Pancreas (tissue), 10 donors: ENCODE results near the gene SDHAF1. TPM values are rescaled to one million over a fixed set of nuclear protein-coding genes. Genes with fewer than 3 reads are reported as not detected.

Source experiments
- ATAC-seq, 4 donors: fragments of 200-7000 bp; cut with Tn5 transposase; one replicate each; pipeline versions ENCODE4 v1.8.0 to v1.9.1; 2020; ENCODE audit warnings: mild to moderate bottlenecking in 4 of 4, moderate library complexity in 4 of 4
- DNase-seq, 6 donors: peaks; one replicate each; pipeline ENCODE4 v3.0.0-alpha.2; 2020
- FAIRE-seq: peaks from 2 replicates; lab custom pipeline; 2012; peaks lifted over from hg19 to GRCh38; lab: Jason Lieb, UNC
- H3K27ac ChIP-seq, 4 donors: fragments of 200-600 bp; sonication (generic); 1 replicate in 3 of 4; 2 replicates in 1 of 4; pipeline versions ENCODE4 v1.5.0 to v1.8.0; 2020
- H3K27me3 ChIP-seq, 4 donors: fragments of 200-600 bp; one replicate each; pipeline ENCODE4 v1.8.0; 2021
- H3K36me3 ChIP-seq, 3 donors: fragments of 200-600 bp; sonication (generic) in 1 of 3; one replicate each; pipeline versions ENCODE4 v1.5.0 to v1.8.0; 2020 to 2021
- H3K4me1 ChIP-seq, 3 donors: fragments of 200-600 bp; one replicate each; pipeline ENCODE4 v1.8.0; 2021
- H3K4me3 ChIP-seq, 4 donors: fragments of 200-600 bp; sonication (generic) in 2 of 4; one replicate each; pipeline versions ENCODE4 v1.5.0 to v1.8.0; 2020 to 2021
- H3K9me3 ChIP-seq, 4 donors: fragments of 200-600 bp; one replicate each; pipeline ENCODE4 v1.8.0; 2021
- WGBS, 2 donors: extraction: QIAGEN DNeasy Blood & Tissue Kit; methylation state at CpG; one replicate each; pipeline ENCODE4 v1.1.7; 2013; 5-methylcytosine and 5-hydroxymethylcytosine counted together
- intact Hi-C, 3 donors: fragments of 100-400 bp; cut with DNase I; formaldehyde crosslinking; loops; one replicate each; pipeline versions ENCODE4 v1.11.1 to v1.14.2; 2022
- polyA plus RNA-seq, 2 donors: library from polyadenylated mRNA; stranded (reverse); fragments of 200-250 nt; gene quantifications; one replicate each; pipeline ENCODE4 v1.2.3, GENCODE V29; 2013
- total RNA-seq, 6 donors: library from RNA; stranded (reverse); fragmentation: NEBNext Ultra II Directional in 4 of 6; extraction: Animal tissue kit (Norgen Biotek cat#: 25700) in 4 of 6; gene quantifications; one replicate each; pipeline versions ENCODE4 v1.2.1 to v1.2.4, GENCODE V29; 2021 to 2023
- TF ChIP-seq, protein P1 (sequence below), 4 donors: fragments of 200-600 bp; sonication (generic) in 3 of 4; IDR thresholded peaks; one replicate each; pipeline versions ENCODE4 v1.5.0 to v1.8.0; 2021; ENCODE audit warnings: antibody characterized with exemption in 4 of 4
- donor health status: healthy with polysubstance abuse.
- donor health status: DM: no; HTN: no; CAD: no; lungs with moderate emphysema.
- donor health status: DM: no; HTN: no; CAD: no.
- donor health status: control.
- donor health status: control.
- donor health status: Bipolar disorder and iron deficiency.
- donor health status: DM: yes; HTN: yes; CAD: no.
- donor health status: DM: no; HTN: no; CAD: no.
- donor health status: DM: no; HTN: no; CAD: no.
- donor health status: DM: yes; HTN: yes; CAD: no.

SDHAF1 gene
- total and polyA plus RNA-seq, 8 donors: 8.7 to 21.0 (median 11.7) TPM

DNA sequence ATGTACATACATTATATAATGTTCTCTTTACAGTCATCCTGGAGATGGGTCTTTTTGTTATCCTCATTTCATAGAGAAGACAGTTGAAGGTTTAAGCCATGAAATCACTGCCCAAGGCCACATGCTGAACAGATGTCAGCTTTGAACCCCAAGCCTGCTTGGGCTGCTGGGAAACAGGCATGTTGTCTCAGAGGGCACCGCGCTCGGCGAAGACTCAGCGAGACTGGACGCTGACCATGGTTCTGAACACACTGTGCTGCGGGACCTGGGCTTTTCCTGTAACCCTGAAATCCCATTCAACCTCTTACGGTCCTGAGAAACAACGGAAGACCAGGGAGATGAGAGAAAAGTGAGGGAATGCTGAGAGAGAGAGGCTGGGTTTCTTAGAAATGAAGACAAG is 31.5 kb upstream of the SDHAF1 start:
- DNase-seq (peak in 3 of 6 donors; percentile 42 to 70 (median 67)), ATAC-seq (peak in 3 of 4 donors; percentile 64 to 90 (median 81)), FAIRE-seq (no peak)
- Histone ChIP-seq H3K27ac (no peak overlapping the region), H3K36me3 (no peaks in the 10 kb centered on the region), H3K27me3 (peaks cover 0 to 22% (median 4%) of the 10 kb centered on the region in 4 donors), H3K4me3 (no peak overlapping the region), H3K4me1 (peaks cover 0 to 7% (median 0%) of the 10 kb centered on the region in 3 donors), H3K9me3 (no peaks in the 10 kb centered on the region)
- 4 to 8% methylated on average over 9 of the region's 9 CpGs for WGBS, 2 donors
- intact Hi-C loops: no loop called here
- TF ChIP-seq, protein P1, sequence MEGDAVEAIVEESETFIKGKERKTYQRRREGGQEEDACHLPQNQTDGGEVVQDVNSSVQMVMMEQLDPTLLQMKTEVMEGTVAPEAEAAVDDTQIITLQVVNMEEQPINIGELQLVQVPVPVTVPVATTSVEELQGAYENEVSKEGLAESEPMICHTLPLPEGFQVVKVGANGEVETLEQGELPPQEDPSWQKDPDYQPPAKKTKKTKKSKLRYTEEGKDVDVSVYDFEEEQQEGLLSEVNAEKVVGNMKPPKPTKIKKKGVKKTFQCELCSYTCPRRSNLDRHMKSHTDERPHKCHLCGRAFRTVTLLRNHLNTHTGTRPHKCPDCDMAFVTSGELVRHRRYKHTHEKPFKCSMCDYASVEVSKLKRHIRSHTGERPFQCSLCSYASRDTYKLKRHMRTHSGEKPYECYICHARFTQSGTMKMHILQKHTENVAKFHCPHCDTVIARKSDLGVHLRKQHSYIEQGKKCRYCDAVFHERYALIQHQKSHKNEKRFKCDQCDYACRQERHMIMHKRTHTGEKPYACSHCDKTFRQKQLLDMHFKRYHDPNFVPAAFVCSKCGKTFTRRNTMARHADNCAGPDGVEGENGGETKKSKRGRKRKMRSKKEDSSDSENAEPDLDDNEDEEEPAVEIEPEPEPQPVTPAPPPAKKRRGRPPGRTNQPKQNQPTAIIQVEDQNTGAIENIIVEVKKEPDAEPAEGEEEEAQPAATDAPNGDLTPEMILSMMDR (IDR thresholded peaks at IDR 0.05): no peak

DNA sequence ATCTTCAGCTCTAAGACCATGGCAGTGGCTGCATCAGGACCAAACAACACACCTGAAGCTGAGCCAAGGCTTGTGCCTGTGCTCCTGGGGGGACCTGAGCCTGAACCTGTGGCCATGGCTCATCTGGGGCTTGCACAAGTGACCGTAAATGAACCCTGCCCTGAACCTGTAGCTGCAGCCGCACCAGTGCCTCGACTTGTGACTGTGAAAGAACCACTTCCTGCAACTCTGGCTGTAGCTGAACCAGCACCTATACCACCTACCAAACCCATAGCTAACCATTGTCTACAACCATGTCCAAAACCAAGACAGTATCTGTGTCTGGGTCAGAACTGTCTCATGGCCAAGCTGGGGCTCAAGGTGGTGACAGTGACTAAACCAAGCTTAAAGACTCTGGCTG is 28.2 kb upstream of the SDHAF1 start:
- H3K9me3 ChIP-seq: no peaks in the 10 kb centered on the region
- intact Hi-C loops: no loop called here
- no peaks in the 10 kb centered on the region for H3K36me3 ChIP-seq
- H3K27ac ChIP-seq: no peak overlapping the region
- no peak overlapping the region for H3K4me3 ChIP-seq
- TF ChIP-seq, protein P1 (IDR thresholded peaks at IDR 0.05): no peak
- 67% methylated on average over 3 of the region's 3 CpGs for WGBS, 2 donors
- H3K27me3 ChIP-seq: no peaks in the 10 kb centered on the region
- no peak for FAIRE-seq
- DNase-seq: no peak
- H3K4me1 ChIP-seq: no peaks in the 10 kb centered on the region
- no peak for ATAC-seq

DNA sequence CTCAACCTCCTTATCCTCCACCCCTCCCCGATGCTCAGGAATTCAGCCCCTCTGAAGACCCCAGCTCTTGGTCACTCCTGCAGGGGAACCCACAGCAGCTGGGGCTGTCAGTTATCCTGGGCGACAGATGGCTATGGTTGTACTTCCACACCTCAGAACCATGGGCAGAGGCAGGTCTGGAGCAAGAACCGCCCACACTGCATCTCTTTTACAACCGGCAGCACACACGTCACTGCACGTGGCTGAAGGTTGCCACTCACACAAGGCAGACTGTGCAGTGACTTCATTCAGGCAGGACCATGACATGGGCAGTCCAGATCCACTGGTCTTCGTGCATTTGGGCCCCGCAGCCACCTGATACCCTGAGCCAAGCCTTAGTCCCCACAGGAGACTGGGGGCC is 21.5 kb upstream of the SDHAF1 start:
- Histone ChIP-seq H3K4me1 (no peaks in the 10 kb centered on the region), H3K9me3 (no peaks in the 10 kb centered on the region), H3K4me3 (no peak overlapping the region), H3K27me3 (no peaks in the 10 kb centered on the region), H3K36me3 (no peaks in the 10 kb centered on the region), H3K27ac (no peak overlapping the region)
- DNase-seq (no peak), ATAC-seq (no peak), FAIRE-seq (no peak)
- 38 to 44% methylated on average over 8 of the region's 8 CpGs for WGBS, 2 donors
- TF ChIP-seq, protein P1 (IDR thresholded peaks at IDR 0.05): no peak
- intact Hi-C loops: no loop called here

DNA sequence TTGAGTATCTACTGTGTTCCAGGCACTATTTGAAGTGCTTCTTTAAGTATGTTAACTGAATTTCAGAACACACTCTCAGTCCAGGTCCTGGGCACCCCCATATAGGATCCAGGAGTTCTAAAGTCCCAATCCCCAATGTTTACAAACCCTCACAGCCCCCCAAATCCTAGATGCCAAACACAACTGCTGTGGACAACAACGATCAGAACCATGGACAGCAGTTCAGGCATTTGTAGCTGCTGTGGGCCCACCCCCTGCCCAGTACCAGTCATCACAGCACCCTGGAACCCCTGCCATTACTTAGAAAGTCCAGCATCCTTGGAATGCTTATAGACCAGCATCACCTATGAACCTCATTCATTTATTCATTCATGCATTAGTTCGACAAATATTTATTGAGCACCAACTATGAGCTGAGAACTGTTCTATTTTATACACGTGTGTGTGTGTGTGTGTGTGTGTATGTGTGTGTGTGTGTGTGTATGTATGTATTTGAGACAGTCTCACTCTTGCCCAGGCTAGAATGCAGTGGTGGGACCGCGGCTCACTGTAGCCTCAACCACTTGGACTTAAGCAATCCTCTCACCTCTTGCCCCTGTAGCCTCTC is 19.3 kb upstream of the SDHAF1 start:
- Histone ChIP-seq H3K27me3 (no peaks in the 10 kb centered on the region), H3K4me1 (no peaks in the 10 kb centered on the region), H3K36me3 (no peaks in the 10 kb centered on the region), H3K4me3 (no peak overlapping the region), H3K9me3 (no peaks in the 10 kb centered on the region), H3K27ac (no peak overlapping the region)
- ATAC-seq (peak in 1 of 4 donors; percentile 48), DNase-seq (no peak), FAIRE-seq (no peak)
- intact Hi-C loops: no loop called here
- TF ChIP-seq, protein P1 (IDR thresholded peaks at IDR 0.05): no peak
- 29 to 38% methylated on average over 5 of the region's 5 CpGs for WGBS, 2 donors

DNA sequence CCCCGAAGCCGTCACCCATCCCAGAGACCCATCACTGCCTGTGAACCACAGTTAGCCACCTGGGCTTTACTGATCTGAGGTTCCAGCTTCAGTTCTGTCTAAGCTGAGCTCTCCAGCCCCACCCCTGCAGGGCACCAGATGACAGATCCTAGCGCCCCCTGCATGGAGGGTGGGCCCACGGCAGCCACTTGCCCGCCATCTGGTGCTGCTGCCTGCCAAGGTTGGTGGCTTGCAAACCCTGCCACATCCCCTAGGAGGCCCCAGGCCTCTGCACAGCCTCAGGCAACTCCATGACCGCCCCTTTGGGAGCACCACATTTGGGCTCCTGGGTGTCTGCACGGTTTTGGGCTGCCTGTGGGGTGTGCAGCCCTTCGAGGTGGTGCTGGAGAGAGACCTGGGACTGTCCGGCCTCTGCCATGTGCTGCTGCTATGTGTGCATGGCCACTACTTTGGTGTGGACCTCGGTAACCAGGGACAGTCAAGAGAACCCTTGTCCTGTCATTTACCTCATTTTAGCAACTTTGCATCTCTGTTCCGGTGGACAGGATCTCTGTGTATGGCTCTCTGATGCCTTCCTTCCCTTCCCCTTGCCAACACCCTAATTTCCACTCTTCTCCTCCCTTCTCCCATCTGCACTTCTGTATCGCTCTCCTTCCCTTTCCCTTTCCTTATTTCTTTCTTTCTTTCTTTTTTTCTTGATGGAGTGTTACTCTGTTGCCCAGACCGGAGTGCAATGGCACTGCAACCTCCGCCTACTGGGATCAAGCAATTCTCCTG is 17.4 kb upstream of the SDHAF1 start:
- no peak for FAIRE-seq

More for the DNA sequence above, 17.4 kb upstream of the SDHAF1 start:
- H3K4me3 ChIP-seq: no peak overlapping the region
- intact Hi-C loops: no loop called here
- no peaks in the 10 kb centered on the region for H3K36me3 ChIP-seq
- H3K27ac ChIP-seq: no peak overlapping the region
- no peak for ATAC-seq
- TF ChIP-seq, protein P1 (IDR thresholded peaks at IDR 0.05): no peak
- no peaks in the 10 kb centered on the region for H3K27me3 ChIP-seq
- no peaks in the 10 kb centered on the region for H3K9me3 ChIP-seq
- DNase-seq: no peak
- WGBS, 2 donors: 48 to 53% methylated on average over 14 of the region's 14 CpGs
- no peaks in the 10 kb centered on the region for H3K4me1 ChIP-seq
